ENCODE measurements around the gene TMEM178B. TPM values are rescaled to one million over a fixed set of nuclear protein-coding genes. Genes with fewer than 3 reads are reported as not detected.

The TMEM178B gene
- polyA plus RNA-seq, 1 of the 3 experiments (the other 2 are of a cell fraction) = 0.20 TPM

DNA sequence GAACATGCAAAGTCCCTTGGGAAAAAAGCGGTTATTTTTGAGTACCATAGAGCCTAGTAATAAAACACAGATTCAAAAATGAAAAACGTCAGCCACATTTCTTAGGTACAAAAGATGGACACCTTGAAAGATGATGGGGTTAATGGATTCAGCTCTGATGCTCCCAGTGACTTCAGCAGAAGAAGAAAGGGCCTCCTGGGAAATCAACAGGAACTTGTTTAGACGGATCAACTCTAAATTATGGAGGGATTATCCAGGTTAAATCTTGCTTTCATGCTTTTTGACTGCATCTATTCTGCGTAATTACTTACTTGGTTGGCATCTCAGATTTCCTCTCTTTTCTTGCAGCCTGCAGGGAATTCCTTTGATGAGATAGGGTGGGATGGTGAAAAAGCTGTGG is 82.5 kb downstream of the TMEM178B start:
- Histone ChIP-seq H3K27me3 (ENCODE audit: insufficient read depth) (no peaks in the 10 kb centered on the region), H3K9ac (no peak overlapping the region), H3K4me1 (ENCODE audit: control insufficient read depth in 1 of 2, insufficient read depth in 2 of 2, low read depth in 1 of 2, low read length in 1 of 2) (peaks cover 0 to 11% of the 10 kb centered on the region in 2 experiments; a peak in 1 of 4 replicates), H3K9me2 (no peaks in the 10 kb centered on the region), H4K20me1 (ENCODE audit: insufficient read depth) (no peaks in the 10 kb centered on the region), H2AFZ (ENCODE audit: low read depth) (no peak overlapping the region), H3K79me2 (ENCODE audit: insufficient read depth) (no peaks in the 10 kb centered on the region), H3K27ac (ENCODE audit: low read depth in 2 of 2, low read length in 1 of 2) (no peak overlapping the region), H3K36me3 (replicated peaks in 1 of 2; ENCODE audit: control insufficient read depth in 1 of 2, insufficient read depth in 2 of 2, low read length in 1 of 2) (no peaks in the 10 kb centered on the region), H3K4me3 (ENCODE audit: low read depth in 2 of 2, low read length in 1 of 2) (no peak overlapping the region), H3F3A (replicated peaks; ENCODE audit: insufficient read depth) (no peaks in the 10 kb centered on the region), H3K9me3 (no peaks in the 10 kb centered on the region), H3K4me2 (no peak overlapping the region)
- POLR2A ChIA-PET = no interaction called here
- no peak for DNase-seq
- TF ChIP-seq NFIC (IDR thresholded peaks at IDR 0.05; ENCODE audit: borderline replicate concordance) = no peak
- TF ChIP-seq, protein P1, sequence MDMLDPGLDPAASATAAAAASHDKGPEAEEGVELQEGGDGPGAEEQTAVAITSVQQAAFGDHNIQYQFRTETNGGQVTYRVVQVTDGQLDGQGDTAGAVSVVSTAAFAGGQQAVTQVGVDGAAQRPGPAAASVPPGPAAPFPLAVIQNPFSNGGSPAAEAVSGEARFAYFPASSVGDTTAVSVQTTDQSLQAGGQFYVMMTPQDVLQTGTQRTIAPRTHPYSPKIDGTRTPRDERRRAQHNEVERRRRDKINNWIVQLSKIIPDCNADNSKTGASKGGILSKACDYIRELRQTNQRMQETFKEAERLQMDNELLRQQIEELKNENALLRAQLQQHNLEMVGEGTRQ (IDR thresholded peaks at IDR 0.05; ENCODE audit: borderline replicate concordance, low read depth, low read length) = no peak
- TF ChIP-seq, protein P2, sequence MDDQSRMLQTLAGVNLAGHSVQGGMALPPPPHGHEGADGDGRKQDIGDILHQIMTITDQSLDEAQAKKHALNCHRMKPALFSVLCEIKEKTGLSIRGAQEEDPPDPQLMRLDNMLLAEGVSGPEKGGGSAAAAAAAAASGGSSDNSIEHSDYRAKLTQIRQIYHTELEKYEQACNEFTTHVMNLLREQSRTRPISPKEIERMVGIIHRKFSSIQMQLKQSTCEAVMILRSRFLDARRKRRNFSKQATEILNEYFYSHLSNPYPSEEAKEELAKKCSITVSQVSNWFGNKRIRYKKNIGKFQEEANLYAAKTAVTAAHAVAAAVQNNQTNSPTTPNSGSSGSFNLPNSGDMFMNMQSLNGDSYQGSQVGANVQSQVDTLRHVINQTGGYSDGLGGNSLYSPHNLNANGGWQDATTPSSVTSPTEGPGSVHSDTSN (IDR thresholded peaks at IDR 0.05) = no peak
- no peak for TF ChIP-seq JUND (IDR thresholded peaks at IDR 0.05)
- TF ChIP-seq EZH2phosphoT487 (IDR thresholded peaks at IDR 0.05; ENCODE audit: borderline replicate concordance, low read depth) = no peak
- TF ChIP-seq RCOR1 (IDR thresholded peaks at IDR 0.05; ENCODE audit: low read length) = no peak
- TF ChIP-seq MEF2A (IDR thresholded peaks at IDR 0.05; ENCODE audit: borderline replicate concordance, low read depth) = no peak
- TF ChIP-seq FOSL2 (IDR thresholded peaks at IDR 0.05; ENCODE audit: borderline replicate concordance, low read depth) = no peak
- TF ChIP-seq TCF12 (IDR thresholded peaks at IDR 0.05) = no peak
- TF ChIP-seq, protein P3, sequence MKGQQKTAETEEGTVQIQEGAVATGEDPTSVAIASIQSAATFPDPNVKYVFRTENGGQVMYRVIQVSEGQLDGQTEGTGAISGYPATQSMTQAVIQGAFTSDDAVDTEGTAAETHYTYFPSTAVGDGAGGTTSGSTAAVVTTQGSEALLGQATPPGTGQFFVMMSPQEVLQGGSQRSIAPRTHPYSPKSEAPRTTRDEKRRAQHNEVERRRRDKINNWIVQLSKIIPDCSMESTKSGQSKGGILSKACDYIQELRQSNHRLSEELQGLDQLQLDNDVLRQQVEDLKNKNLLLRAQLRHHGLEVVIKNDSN (IDR thresholded peaks at IDR 0.05; ENCODE audit: borderline replicate concordance, low read depth) = no peak
- TF ChIP-seq GATA2 (CRISPR knock-in tag; IDR thresholded peaks at IDR 0.05) = no peak
- no peak for TF ChIP-seq MXI1 (IDR thresholded peaks at IDR 0.05; ENCODE audit: low read depth, low read length)
- no peak for TF ChIP-seq RXRA (IDR thresholded peaks at IDR 0.05; ENCODE audit: borderline replicate concordance, low read depth)
- no peak for TF ChIP-seq SIN3A (IDR thresholded peaks at IDR 0.05; ENCODE audit: borderline replicate concordance, low read depth, low read length)
- TF ChIP-seq CHD2 (IDR thresholded peaks at IDR 0.05; ENCODE audit: low read length, partially characterized antibody) = no peak
- WGBS (ENCODE audit: low lambda C conversion rate) = 27% methylated on average over 4 of the region's 4 CpGs
- CTCF ChIA-PET = interaction anchor here (1.5 to 2.5 kb wide), 2 partner anchors 11 to 377 kb away, joined by 3 to 9 read pairs; no protein-coding TSS in a partner anchor

DNA sequence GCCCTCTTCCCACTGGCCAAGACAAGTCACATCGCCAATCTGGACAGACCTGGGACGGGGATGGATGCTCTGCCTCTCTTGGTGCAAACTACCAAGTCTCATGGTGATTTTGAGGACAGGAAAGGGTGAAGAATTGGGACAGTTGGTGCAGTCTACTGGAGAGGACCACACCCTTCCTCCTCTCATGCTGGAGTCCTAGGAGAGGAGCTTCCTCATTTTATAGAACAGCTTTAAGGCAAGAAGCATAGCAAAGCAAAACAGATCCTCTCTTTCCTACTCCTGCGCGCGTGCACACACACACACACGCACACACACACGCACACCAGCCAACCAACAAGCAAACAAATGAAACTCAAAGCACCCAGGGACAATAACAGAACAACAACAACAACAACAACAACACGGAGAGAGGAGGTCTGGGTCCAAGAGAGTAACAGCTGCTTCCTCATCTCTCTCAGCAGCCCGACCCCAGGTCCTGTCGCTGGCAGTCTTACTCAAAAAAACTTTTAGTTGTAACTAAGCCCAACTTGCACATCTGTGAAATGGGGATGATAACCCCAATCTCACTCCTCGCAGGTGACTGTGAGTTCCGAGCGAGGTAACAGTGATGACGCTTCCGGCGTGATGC is 83.4 kb downstream of the TMEM178B start:
- H3K4me2 ChIP-seq = no peak overlapping the region
- H2AFZ ChIP-seq (ENCODE audit: low read depth) = no peak overlapping the region
- no peak overlapping the region for H3K4me3 ChIP-seq (ENCODE audit: low read depth in 2 of 2, low read length in 1 of 2)
- ChIA-PET CTCF (interaction anchor here (1.2 to 1.5 kb wide), 2 partner anchors 9 to 376 kb away, joined by 3 read pairs; no protein-coding TSS in a partner anchor), POLR2A (no interaction called here)
- no peaks in the 10 kb centered on the region for H3K36me3 ChIP-seq (replicated peaks in 1 of 2; ENCODE audit: control insufficient read depth in 1 of 2, insufficient read depth in 2 of 2, low read length in 1 of 2)
- H3K9me2 ChIP-seq = no peaks in the 10 kb centered on the region
- H3F3A ChIP-seq (replicated peaks; ENCODE audit: insufficient read depth) = no peaks in the 10 kb centered on the region
- peaks cover 0 to 14% of the 10 kb centered on the region in 2 experiments; a peak in 1 of 4 replicates for H3K4me1 ChIP-seq (ENCODE audit: control insufficient read depth in 1 of 2, insufficient read depth in 2 of 2, low read depth in 1 of 2, low read length in 1 of 2)
- H3K9me3 ChIP-seq = no peaks in the 10 kb centered on the region
- H4K20me1 ChIP-seq (ENCODE audit: insufficient read depth) = no peaks in the 10 kb centered on the region
- DNase-seq = no peak
- H3K9ac ChIP-seq = no peak overlapping the region
- no peak overlapping the region for H3K27ac ChIP-seq (ENCODE audit: low read depth in 2 of 2, low read length in 1 of 2)
- H3K27me3 ChIP-seq (ENCODE audit: insufficient read depth) = no peaks in the 10 kb centered on the region
- no peaks in the 10 kb centered on the region for H3K79me2 ChIP-seq (ENCODE audit: insufficient read depth)
- 69% methylated on average over 16 of the region's 16 CpGs for WGBS (ENCODE audit: low lambda C conversion rate)
- no peak for TF ChIP-seq EP300 (IDR thresholded peaks at IDR 0.05; ENCODE audit: borderline replicate concordance in 1 of 2, low read depth in 1 of 2, low read length in 1 of 2)
- TF ChIP-seq NRF1 (IDR thresholded peaks at IDR 0.05; ENCODE audit: low read depth, low read length) = no peak
- TF ChIP-seq, protein P4, sequence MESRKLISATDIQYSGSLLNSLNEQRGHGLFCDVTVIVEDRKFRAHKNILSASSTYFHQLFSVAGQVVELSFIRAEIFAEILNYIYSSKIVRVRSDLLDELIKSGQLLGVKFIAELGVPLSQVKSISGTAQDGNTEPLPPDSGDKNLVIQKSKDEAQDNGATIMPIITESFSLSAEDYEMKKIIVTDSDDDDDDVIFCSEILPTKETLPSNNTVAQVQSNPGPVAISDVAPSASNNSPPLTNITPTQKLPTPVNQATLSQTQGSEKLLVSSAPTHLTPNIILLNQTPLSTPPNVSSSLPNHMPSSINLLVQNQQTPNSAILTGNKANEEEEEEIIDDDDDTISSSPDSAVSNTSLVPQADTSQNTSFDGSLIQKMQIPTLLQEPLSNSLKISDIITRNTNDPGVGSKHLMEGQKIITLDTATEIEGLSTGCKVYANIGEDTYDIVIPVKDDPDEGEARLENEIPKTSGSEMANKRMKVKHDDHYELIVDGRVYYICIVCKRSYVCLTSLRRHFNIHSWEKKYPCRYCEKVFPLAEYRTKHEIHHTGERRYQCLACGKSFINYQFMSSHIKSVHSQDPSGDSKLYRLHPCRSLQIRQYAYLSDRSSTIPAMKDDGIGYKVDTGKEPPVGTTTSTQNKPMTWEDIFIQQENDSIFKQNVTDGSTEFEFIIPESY (IDR thresholded peaks at IDR 0.05; ENCODE audit: borderline replicate concordance, low read depth) = no peak
- TF ChIP-seq GATA2 (CRISPR knock-in tag; IDR thresholded peaks at IDR 0.05) = no peak
- TF ChIP-seq ELF1 (IDR thresholded peaks at IDR 0.05) = no peak
- TF ChIP-seq, protein P1 (IDR thresholded peaks at IDR 0.05; ENCODE audit: borderline replicate concordance, low read depth, low read length) = no peak
- TF ChIP-seq, protein P2 (IDR thresholded peaks at IDR 0.05) = no peak
- TF ChIP-seq TCF12 (IDR thresholded peaks at IDR 0.05) = no peak

Measured in SK-N-SH (cell line).